ENCODE results near the gene WDHD1. TPM values are rescaled to one million over a fixed set of nuclear protein-coding genes. Genes with fewer than 3 reads are reported as not detected.

The WDHD1 gene
- total and polyA plus RNA-seq, 2 of the 8 experiments (the other 6 are each of a cell fraction or from before 2014, with no cell fraction given): 17.8 to 87.9 TPM

GRCh38 chr14:55047301-55048053 lies 20.6 kb upstream of the WDHD1 start (continued):
- no peak for TF ChIP-seq CHD7 (IDR thresholded peaks at IDR 0.05; ENCODE audit: insufficient replicate concordance, low read length)
- no peak for TF ChIP-seq NANOG (IDR thresholded peaks at IDR 0.05; ENCODE audit: insufficient read depth, low read depth, low read length, poor library complexity, severe bottlenecking)
- TF ChIP-seq, protein P1, sequence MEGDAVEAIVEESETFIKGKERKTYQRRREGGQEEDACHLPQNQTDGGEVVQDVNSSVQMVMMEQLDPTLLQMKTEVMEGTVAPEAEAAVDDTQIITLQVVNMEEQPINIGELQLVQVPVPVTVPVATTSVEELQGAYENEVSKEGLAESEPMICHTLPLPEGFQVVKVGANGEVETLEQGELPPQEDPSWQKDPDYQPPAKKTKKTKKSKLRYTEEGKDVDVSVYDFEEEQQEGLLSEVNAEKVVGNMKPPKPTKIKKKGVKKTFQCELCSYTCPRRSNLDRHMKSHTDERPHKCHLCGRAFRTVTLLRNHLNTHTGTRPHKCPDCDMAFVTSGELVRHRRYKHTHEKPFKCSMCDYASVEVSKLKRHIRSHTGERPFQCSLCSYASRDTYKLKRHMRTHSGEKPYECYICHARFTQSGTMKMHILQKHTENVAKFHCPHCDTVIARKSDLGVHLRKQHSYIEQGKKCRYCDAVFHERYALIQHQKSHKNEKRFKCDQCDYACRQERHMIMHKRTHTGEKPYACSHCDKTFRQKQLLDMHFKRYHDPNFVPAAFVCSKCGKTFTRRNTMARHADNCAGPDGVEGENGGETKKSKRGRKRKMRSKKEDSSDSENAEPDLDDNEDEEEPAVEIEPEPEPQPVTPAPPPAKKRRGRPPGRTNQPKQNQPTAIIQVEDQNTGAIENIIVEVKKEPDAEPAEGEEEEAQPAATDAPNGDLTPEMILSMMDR (IDR thresholded peaks at IDR 0.05; ENCODE audit: control extremely low read depth in 1 of 3, insufficient read depth in 1 of 3, low read depth in 1 of 3, low read length in 3 of 3): no peak
- TF ChIP-seq RNF2 (IDR thresholded peaks at IDR 0.05; ENCODE audit: borderline replicate concordance, low read depth, low read length, missing control alignments, poor library complexity, severe bottlenecking): no peak
- TF ChIP-seq POLR2A (IDR thresholded peaks at IDR 0.05; ENCODE audit: control extremely low read depth in 1 of 2, low read depth in 2 of 2, low read length in 2 of 2): no peak
- TF ChIP-seq JUN (IDR thresholded peaks at IDR 0.05; ENCODE audit: low read depth, low read length): no peak
- no peak for TF ChIP-seq JUND (IDR thresholded peaks at IDR 0.05; ENCODE audit: low read length)

All from H1 (cell line).